ENCODE data around the gene NLRC5. TPM values are rescaled to one million over a fixed set of nuclear protein-coding genes. Genes with fewer than 3 reads are reported as not detected.
A peak's percentile ranks its signal among the peaks of the same experiment; 100 is the strongest.

NLRC5 gene
- total and polyA plus RNA-seq, 9 of the 15 experiments (the other 6 are each of a cell fraction or from before 2014, with no cell fraction given): 0.59 to 0.71 TPM; not detected in 7

DNA sequence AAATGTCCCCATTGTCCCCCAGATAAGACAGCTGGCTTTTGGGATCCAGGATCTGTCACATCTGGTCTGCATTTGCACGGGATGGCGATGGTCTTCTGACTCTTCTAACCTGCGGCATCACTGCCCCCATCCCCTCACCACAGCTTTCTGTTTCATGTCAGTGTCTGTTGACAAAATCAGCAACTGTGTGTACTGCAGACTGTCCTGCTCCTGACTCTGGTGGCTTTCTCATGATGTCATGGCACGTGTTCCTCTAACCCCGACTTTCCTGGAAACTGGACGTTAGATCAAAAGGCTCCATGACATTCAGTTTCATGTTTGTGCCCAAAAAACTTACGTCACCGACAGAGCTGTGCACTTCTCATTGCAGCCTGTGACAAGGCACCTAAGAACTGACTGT, 73.0 kb downstream of the NLRC5 start (continued):
- TF ChIP-seq SP2 (IDR thresholded peaks at IDR 0.05; ENCODE audit: extremely low read depth, low read depth, low read length, poor library complexity, severe bottlenecking): no peak
- no peak for TF ChIP-seq FOXK1 (CRISPR knock-in tag; IDR thresholded peaks at IDR 0.05; ENCODE audit: borderline replicate concordance)
- TF ChIP-seq TAF7 (tag; IDR thresholded peaks at IDR 0.05): no peak
- TF ChIP-seq TRIM28 (IDR thresholded peaks at IDR 0.05): no peak
- no peak for TF ChIP-seq HEY1 (CRISPR knock-in tag; IDR thresholded peaks at IDR 0.05; ENCODE audit: borderline replicate concordance)
- peak; percentile 95 for TF ChIP-seq ATF3 (IDR thresholded peaks at IDR 0.05)
- TF ChIP-seq ATF3 (CRISPR knock-in tag; conservative IDR thresholded peaks at IDR 0.05): 0 out of 2 replicates have a peak, but pooled peaks have one; percentile 43
- TF ChIP-seq ATF4 (CRISPR knock-in tag; IDR thresholded peaks at IDR 0.05): no peak
- TF ChIP-seq ASH1L (IDR thresholded peaks at IDR 0.05; ENCODE audit: borderline replicate concordance, low read depth, partially characterized antibody): no peak
- no peak for TF ChIP-seq PHB (CRISPR knock-in tag; IDR thresholded peaks at IDR 0.05)
- no peak for TF ChIP-seq HMGN3 (IDR thresholded peaks at IDR 0.05; ENCODE audit: borderline replicate concordance, extremely low read depth, insufficient read length, low read depth, low read length)
- no peak for TF ChIP-seq ZNF518B (CRISPR knock-in tag; IDR thresholded peaks at IDR 0.05)
- no peak for TF ChIP-seq STAG1 (CRISPR knock-in tag; IDR thresholded peaks at IDR 0.05; ENCODE audit: borderline replicate concordance)
- TF ChIP-seq RBBP5 (IDR thresholded peaks at IDR 0.05; ENCODE audit: borderline replicate concordance, insufficient read depth, low read length, poor library complexity, severe bottlenecking): no peak
- no peak for TF ChIP-seq GATAD2A (IDR thresholded peaks at IDR 0.05)
- TF ChIP-seq, protein P1, sequence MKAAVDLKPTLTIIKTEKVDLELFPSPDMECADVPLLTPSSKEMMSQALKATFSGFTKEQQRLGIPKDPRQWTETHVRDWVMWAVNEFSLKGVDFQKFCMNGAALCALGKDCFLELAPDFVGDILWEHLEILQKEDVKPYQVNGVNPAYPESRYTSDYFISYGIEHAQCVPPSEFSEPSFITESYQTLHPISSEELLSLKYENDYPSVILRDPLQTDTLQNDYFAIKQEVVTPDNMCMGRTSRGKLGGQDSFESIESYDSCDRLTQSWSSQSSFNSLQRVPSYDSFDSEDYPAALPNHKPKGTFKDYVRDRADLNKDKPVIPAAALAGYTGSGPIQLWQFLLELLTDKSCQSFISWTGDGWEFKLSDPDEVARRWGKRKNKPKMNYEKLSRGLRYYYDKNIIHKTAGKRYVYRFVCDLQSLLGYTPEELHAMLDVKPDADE (conservative IDR thresholded peaks at IDR 0.05; ENCODE audit: control insufficient read depth, low read depth, low read length): no peak
- TF ChIP-seq ZNF316 (IDR thresholded peaks at IDR 0.05): no peak
- no peak for TF ChIP-seq ZZZ3 (IDR thresholded peaks at IDR 0.05)
- TF ChIP-seq NR3C1 (CRISPR knock-in tag; IDR thresholded peaks at IDR 0.05): no peak
- TF ChIP-seq, protein P2, sequence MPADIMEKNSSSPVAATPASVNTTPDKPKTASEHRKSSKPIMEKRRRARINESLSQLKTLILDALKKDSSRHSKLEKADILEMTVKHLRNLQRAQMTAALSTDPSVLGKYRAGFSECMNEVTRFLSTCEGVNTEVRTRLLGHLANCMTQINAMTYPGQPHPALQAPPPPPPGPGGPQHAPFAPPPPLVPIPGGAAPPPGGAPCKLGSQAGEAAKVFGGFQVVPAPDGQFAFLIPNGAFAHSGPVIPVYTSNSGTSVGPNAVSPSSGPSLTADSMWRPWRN (IDR thresholded peaks at IDR 0.05; ENCODE audit: low read depth): 0 out of 2 replicates have a peak, but pooled peaks have one; percentile 19
- no peak for TF ChIP-seq ZNF445 (CRISPR knock-in tag; IDR thresholded peaks at IDR 0.05; ENCODE audit: low read depth)
- TF ChIP-seq ZNF311 (CRISPR knock-in tag; IDR thresholded peaks at IDR 0.05): no peak
- no peak for TF ChIP-seq MBD2 (IDR thresholded peaks at IDR 0.05; ENCODE audit: borderline replicate concordance, low read depth)
- peak; percentile 44; the same call in 1 of the 2 replicates for TF ChIP-seq CBFA2T3 (IDR thresholded peaks at IDR 0.05)
